Right atrium auricular region (tissue), 2 donors: ENCODE data around the gene PLAAT5. TPM values are rescaled to one million over a fixed set of nuclear protein-coding genes. Genes with fewer than 3 reads are reported as not detected.

Experiments
- DNase-seq: peaks from one replicate; pipeline ENCODE4 v3.0.0-alpha.2; 2019; ENCODE audit warnings: low spot score
- H3K27ac ChIP-seq, 2 donors: fragments of 200-600 bp; sonication (generic); 1 replicate in 1 of 2; 2 replicates in 1 of 2; pipeline ENCODE4 v1.5.1; 2016 to 2019
- H3K27me3 ChIP-seq, 2 donors: fragments of 200-600 bp; sonication (generic); one replicate each; pipeline versions ENCODE4 v1.5.1 to v1.6.0; 2017 to 2019
- H3K36me3 ChIP-seq: fragments of 200-600 bp; sonication (generic); one replicate; pipeline ENCODE4 v1.5.1; 2016
- H3K4me1 ChIP-seq, 2 donors: fragments of 200-600 bp; sonication (generic); one replicate each; pipeline versions ENCODE4 v1.5.1 to v1.6.0; 2017 to 2019
- H3K4me3 ChIP-seq, 2 donors: fragments of 200-600 bp; sonication (generic); 1 replicate in 1 of 2; 2 replicates in 1 of 2; pipeline ENCODE4 v1.5.1; 2017 to 2019; ENCODE audit warnings: mild to moderate bottlenecking in 1 of 2, moderate library complexity in 1 of 2
- H3K9me3 ChIP-seq, 2 donors: fragments of 200-600 bp; sonication (generic); one replicate each; pipeline ENCODE4 v1.5.1; 2019
- CTCF ChIP-seq, 2 donors: fragments of 200-600 bp; sonication (generic); IDR thresholded peaks; one replicate each; pipeline ENCODE4 v1.5.1; 2019; ENCODE audit warnings: antibody characterized with exemption in 2 of 2
- total RNA-seq, 2 donors: library from RNA; depleted of rRNA; stranded (reverse); fragments of >200 nt; gene quantifications; one replicate each; pipeline ENCODE4 v1.1.0, GENCODE V29; 2016

The PLAAT5 gene
- 1 to 10 TPM; 4.0 to 5.3 TPM for total RNA-seq

DNA sequence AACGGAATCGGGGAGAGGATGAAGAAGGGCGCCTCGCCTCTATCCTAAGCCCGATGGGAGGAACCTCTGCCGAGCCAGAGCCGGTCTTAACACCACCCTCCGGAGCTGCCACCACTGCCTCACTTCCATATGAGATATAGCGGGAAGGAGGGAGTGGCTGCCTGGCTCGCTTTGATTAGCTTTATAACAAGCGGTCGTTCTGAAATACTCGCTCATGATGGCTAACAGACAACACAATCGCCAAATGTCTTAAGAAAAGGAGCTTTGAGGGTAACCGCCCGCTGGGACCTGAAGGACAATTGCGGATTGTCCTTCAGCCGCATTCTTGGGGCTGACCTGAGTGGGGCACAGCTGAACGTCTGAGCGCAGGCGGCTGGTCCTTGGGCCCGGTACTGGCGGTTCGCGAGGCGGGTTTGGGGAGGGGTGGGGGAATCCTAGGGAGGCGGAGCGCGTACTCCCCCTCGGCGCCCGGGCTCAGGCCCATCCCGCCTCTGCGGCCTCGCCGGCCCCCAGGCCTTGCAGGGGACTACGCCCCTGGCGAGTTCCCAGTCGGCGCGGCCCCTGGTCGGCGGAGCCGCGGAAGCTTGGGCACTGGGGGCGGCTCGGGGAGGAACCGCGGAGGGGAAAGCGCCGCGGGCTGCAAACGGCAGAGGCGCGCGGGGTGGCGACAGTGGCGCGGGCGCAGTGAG lies at the start of gene PLAAT5:
TSS of gene PLAAT5 (minus strand) at position 617 of the 689 bp plus-strand sequence. CDS start at position 484, 133 bp downstream.
- Histone ChIP-seq H3K4me3 (peak within 1 kb of the TSS; percentile 40 to 55), H3K27me3 (no peaks in the 10 kb centered on the region), H3K36me3 (no peaks in the 10 kb centered on the region), H3K4me1 (peaks cover 0 to 23% of the 10 kb centered on the region in 2 donors), H3K9me3 (no peaks in the 10 kb centered on the region), H3K27ac (peak within 1 kb of the TSS; percentile 59 to 62)
- TF ChIP-seq CTCF (IDR thresholded peaks at IDR 0.05): no peak
- DNase-seq: no peak

- peak; percentile 71 for DNase-seq
- Histone ChIP-seq H3K4me1 (peaks cover 0 to 31% of the 10 kb centered on the region in 2 donors), H3K4me3 (peak overlapping the region; percentile 22 to 50), H3K36me3 (no peaks in the 10 kb centered on the region), H3K9me3 (no peaks in the 10 kb centered on the region), H3K27ac (peak overlapping the region; percentile 77 to 85), H3K27me3 (no peaks in the 10 kb centered on the region)
- no peak for TF ChIP-seq CTCF (IDR thresholded peaks at IDR 0.05)
Observed at GRCh38 chr11:63537293-63538101, 46.5 kb upstream of the PLAAT5 start.

GRCh38 chr11:63536669-63537292 lies 45.8 kb upstream of the PLAAT5 start, which contains the start of gene PLAAT4:
PLAAT4 (plus strand) TSS chr11:63536808; CDS start chr11:63536869, 61 bp downstream.
- H3K4me1 ChIP-seq: peaks cover 0 to 35% of the 10 kb centered on the region in 2 donors

DNA sequence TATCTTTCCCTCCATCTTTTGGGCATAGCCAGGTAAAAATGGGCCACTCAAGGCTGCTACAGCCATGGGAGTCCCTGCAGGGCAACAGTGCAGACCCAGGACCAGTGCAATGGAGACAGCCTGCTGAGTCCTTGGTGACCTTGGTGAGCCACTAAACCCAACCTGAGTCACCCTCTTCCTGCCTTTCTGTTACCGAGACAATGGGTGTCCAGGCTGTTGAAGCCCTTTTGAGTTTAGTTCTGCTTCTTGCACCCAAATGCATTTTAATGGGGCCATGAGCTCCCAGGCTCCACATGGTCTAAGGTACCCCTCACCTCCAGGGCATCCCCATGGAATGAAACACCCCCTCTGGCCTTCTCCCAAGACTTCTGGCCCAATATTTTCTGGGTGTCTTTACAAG lies 44.8 kb upstream of the PLAAT5 start:
- no peak overlapping the region for H3K27ac ChIP-seq
- no peaks in the 10 kb centered on the region for H3K36me3 ChIP-seq
- H3K9me3 ChIP-seq: no peaks in the 10 kb centered on the region
- no peak overlapping the region for H3K4me3 ChIP-seq
- peaks cover 0 to 41% of the 10 kb centered on the region in 2 donors for H3K4me1 ChIP-seq
- DNase-seq: no peak
- TF ChIP-seq CTCF (IDR thresholded peaks at IDR 0.05): no peak
- no peaks in the 10 kb centered on the region for H3K27me3 ChIP-seq

More at GRCh38 chr11:63536669-63537292, 45.8 kb upstream of the PLAAT5 start, which contains the start of gene PLAAT4:
- peak within 1 kb of the TSS; percentile 22 to 50 for H3K4me3 ChIP-seq
- H3K9me3 ChIP-seq: no peaks in the 10 kb centered on the region
- peak within 1 kb of the TSS; percentile 77 to 85 for H3K27ac ChIP-seq
- TF ChIP-seq CTCF (IDR thresholded peaks at IDR 0.05): no peak
- DNase-seq: peak; percentile 61
- H3K36me3 ChIP-seq: no peaks in the 10 kb centered on the region
- H3K27me3 ChIP-seq: no peaks in the 10 kb centered on the region

GRCh38 chr11:63534895-63535461 lies 44.0 kb upstream of the PLAAT5 start:
- no peak for DNase-seq
- Histone ChIP-seq H3K36me3 (no peaks in the 10 kb centered on the region), H3K27ac (no peak overlapping the region), H3K27me3 (no peaks in the 10 kb centered on the region), H3K4me1 (peaks cover 0 to 41% of the 10 kb centered on the region in 2 donors), H3K9me3 (no peaks in the 10 kb centered on the region), H3K4me3 (no peak overlapping the region)
- TF ChIP-seq CTCF (IDR thresholded peaks at IDR 0.05): no peak
